ENCODE measurements around the gene VSNL1. TPM values are rescaled to one million over a fixed set of nuclear protein-coding genes. Genes with fewer than 3 reads are reported as not detected.

The VSNL1 gene
- total and polyA plus RNA-seq, 10 of the 15 experiments (the other 5 are each of a cell fraction or from before 2014, with no cell fraction given) = 0.04 to 0.30 (median 0.12) TPM; not detected in 4

DNA sequence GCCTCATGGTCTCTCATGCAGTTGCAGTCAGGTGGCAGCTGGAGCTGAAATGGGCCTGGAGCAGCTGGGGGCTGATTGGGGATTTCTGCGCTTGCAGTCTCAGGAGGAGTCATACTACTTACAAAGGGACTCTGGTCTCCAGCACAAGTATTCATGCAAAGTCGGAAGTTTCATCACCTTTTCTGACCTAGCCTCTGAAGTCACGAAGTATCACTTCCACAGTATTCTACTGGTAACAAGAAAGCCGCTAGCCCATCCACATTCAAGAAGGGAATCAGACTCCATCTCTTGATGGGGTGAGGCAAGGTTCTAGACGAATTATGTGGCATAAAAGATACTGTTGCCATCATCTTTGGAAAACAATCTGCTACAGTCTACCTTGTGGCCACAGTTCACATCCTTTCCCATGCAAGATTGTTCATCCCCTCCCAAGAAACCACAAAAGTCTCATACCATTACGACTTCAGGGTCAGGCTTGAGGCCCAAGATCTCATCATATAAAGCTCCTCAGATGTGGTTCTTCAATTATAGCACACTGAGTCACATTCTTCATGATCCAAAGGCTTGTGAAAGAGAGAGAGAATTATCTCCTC is 117.9 kb downstream of the VSNL1 start (continued):
- TF ChIP-seq, protein P1, sequence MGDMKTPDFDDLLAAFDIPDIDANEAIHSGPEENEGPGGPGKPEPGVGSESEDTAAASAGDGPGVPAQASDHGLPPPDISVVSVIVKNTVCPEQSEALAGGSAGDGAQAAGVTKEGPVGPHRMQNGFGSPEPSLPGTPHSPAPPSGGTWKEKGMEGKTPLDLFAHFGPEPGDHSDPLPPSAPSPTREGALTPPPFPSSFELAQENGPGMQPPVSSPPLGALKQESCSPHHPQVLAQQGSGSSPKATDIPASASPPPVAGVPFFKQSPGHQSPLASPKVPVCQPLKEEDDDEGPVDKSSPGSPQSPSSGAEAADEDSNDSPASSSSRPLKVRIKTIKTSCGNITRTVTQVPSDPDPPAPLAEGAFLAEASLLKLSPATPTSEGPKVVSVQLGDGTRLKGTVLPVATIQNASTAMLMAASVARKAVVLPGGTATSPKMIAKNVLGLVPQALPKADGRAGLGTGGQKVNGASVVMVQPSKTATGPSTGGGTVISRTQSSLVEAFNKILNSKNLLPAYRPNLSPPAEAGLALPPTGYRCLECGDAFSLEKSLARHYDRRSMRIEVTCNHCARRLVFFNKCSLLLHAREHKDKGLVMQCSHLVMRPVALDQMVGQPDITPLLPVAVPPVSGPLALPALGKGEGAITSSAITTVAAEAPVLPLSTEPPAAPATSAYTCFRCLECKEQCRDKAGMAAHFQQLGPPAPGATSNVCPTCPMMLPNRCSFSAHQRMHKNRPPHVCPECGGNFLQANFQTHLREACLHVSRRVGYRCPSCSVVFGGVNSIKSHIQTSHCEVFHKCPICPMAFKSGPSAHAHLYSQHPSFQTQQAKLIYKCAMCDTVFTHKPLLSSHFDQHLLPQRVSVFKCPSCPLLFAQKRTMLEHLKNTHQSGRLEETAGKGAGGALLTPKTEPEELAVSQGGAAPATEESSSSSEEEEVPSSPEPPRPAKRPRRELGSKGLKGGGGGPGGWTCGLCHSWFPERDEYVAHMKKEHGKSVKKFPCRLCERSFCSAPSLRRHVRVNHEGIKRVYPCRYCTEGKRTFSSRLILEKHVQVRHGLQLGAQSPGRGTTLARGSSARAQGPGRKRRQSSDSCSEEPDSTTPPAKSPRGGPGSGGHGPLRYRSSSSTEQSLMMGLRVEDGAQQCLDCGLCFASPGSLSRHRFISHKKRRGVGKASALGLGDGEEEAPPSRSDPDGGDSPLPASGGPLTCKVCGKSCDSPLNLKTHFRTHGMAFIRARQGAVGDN (IDR thresholded peaks at IDR 0.05) = peak; percentile 40; the same call in 1 of the 2 replicates
- TF ChIP-seq CEBPB (IDR thresholded peaks at IDR 0.05; ENCODE audit: borderline replicate concordance in 1 of 2, low read depth in 2 of 2, low read length in 2 of 2) (peak in 1 of 2 experiments; percentile 64; a peak in 1 of 4 replicates), EGR1 (IDR thresholded peaks at IDR 0.05; ENCODE audit: borderline replicate concordance in 1 of 2, low read depth in 2 of 2, low read length in 2 of 2) (no peak), NFYA (IDR thresholded peaks at IDR 0.05; ENCODE audit: borderline replicate concordance, low read depth, low read length) (no peak), MTA3 (IDR thresholded peaks at IDR 0.05; ENCODE audit: borderline replicate concordance, low read length) (0 out of 2 replicates have a peak, but pooled peaks have one; percentile 56), ASH2L (IDR thresholded peaks at IDR 0.05; ENCODE audit: borderline replicate concordance, low read depth) (no peak), CREB1 (IDR thresholded peaks at IDR 0.05; ENCODE audit: low read depth) (peak; percentile 50; the same call in 1 of the 2 replicates), MTA2 (IDR thresholded peaks at IDR 0.05; ENCODE audit: low read depth) (peak; percentile 70), ZNF24 (IDR thresholded peaks at IDR 0.05) (no peak), STAT1 (conservative IDR thresholded peaks at IDR 0.05) (no peak), PAX8 (IDR thresholded peaks at IDR 0.05) (no peak), MXI1 (IDR thresholded peaks at IDR 0.05; ENCODE audit: low read depth, low read length) (no peak), POLR2AphosphoS2 (IDR thresholded peaks at IDR 0.05; ENCODE audit: low read depth, low read length) (no peak), IKZF1 (conservative IDR thresholded peaks at IDR 0.05) (peak; percentile 80), DPF2 (IDR thresholded peaks at IDR 0.05) (peak; percentile 58; the same call in 1 of the 2 replicates)
- TF ChIP-seq, protein P2, sequence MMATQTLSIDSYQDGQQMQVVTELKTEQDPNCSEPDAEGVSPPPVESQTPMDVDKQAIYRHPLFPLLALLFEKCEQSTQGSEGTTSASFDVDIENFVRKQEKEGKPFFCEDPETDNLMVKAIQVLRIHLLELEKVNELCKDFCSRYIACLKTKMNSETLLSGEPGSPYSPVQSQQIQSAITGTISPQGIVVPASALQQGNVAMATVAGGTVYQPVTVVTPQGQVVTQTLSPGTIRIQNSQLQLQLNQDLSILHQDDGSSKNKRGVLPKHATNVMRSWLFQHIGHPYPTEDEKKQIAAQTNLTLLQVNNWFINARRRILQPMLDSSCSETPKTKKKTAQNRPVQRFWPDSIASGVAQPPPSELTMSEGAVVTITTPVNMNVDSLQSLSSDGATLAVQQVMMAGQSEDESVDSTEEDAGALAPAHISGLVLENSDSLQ (IDR thresholded peaks at IDR 0.05) = no peak
- TF ChIP-seq, protein P3, sequence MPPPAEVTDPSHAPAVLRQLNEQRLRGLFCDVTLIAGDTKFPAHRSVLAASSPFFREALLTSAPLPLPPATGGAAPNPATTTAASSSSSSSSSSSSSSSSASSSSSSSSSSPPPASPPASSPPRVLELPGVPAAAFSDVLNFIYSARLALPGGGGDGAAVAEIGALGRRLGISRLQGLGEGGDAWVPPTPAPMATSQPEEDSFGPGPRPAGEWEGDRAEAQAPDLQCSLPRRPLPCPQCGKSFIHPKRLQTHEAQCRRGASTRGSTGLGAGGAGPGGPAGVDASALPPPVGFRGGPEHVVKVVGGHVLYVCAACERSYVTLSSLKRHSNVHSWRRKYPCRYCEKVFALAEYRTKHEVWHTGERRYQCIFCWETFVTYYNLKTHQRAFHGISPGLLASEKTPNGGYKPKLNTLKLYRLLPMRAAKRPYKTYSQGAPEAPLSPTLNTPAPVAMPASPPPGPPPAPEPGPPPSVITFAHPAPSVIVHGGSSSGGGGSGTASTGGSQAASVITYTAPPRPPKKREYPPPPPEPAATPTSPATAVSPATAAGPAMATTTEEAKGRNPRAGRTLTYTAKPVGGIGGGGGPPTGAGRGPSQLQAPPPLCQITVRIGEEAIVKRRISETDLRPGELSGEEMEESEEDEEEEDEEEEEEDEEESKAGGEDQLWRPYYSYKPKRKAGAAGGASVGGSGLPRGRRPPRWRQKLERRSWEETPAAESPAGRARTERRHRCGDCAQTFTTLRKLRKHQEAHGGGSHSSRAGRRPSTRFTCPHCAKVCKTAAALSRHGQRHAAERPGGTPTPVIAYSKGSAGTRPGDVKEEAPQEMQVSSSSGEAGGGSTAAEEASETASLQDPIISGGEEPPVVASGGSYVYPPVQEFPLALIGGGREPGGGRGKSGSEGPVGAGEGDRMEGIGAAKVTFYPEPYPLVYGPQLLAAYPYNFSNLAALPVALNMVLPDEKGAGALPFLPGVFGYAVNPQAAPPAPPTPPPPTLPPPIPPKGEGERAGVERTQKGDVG (CRISPR knock-in tag; IDR thresholded peaks at IDR 0.05) = no peak
- TF ChIP-seq, protein P4, sequence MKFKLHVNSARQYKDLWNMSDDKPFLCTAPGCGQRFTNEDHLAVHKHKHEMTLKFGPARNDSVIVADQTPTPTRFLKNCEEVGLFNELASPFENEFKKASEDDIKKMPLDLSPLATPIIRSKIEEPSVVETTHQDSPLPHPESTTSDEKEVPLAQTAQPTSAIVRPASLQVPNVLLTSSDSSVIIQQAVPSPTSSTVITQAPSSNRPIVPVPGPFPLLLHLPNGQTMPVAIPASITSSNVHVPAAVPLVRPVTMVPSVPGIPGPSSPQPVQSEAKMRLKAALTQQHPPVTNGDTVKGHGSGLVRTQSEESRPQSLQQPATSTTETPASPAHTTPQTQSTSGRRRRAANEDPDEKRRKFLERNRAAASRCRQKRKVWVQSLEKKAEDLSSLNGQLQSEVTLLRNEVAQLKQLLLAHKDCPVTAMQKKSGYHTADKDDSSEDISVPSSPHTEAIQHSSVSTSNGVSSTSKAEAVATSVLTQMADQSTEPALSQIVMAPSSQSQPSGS (IDR thresholded peaks at IDR 0.05; ENCODE audit: low read length) = peak; percentile 87
- TF ChIP-seq, protein P5, sequence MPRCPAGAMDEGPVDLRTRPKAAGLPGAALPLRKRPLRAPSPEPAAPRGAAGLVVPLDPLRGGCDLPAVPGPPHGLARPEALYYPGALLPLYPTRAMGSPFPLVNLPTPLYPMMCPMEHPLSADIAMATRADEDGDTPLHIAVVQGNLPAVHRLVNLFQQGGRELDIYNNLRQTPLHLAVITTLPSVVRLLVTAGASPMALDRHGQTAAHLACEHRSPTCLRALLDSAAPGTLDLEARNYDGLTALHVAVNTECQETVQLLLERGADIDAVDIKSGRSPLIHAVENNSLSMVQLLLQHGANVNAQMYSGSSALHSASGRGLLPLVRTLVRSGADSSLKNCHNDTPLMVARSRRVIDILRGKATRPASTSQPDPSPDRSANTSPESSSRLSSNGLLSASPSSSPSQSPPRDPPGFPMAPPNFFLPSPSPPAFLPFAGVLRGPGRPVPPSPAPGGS (IDR thresholded peaks at IDR 0.05; ENCODE audit: borderline replicate concordance, insufficient read depth, low read depth, low read length, poor library complexity, severe bottlenecking) = peak; percentile 48

Data from GM12878 (cell line).